T-cell (primary cell): ENCODE data around the gene FBXO47. TPM values are rescaled to one million over a fixed set of nuclear protein-coding genes. Genes with fewer than 3 reads are reported as not detected.

Experiments used
- ATAC-seq, 4 experiments: fragments of 200-7000 bp in 3 of 4; fragments of 150-1000 bp in 1 of 4; cut with Tn5 transposase; replicated peaks in 1 of 4; 1 replicate in 3 of 4; 2 replicates in 1 of 4; pipeline ENCODE4 v1.10.0; 2021; ENCODE audit warnings: moderate library complexity in 3 of 4, mild to moderate bottlenecking in 2 of 4, moderate number of reproducible peaks in 1 of 4
- CTCF ChIA-PET, 2 donors: fragments of 300-600 bp; sonication (Branson Sonifier 250); formaldehyde crosslinking; loops; one replicate each; lab custom pipeline; 2022; ENCODE audit warnings: antibody characterized with exemption in 2 of 2; lab: Charles Lee
- POLR2A ChIA-PET, 2 donors: fragments of 300-600 bp; sonication (Branson Sonifier 250); formaldehyde crosslinking; loops; one replicate each; lab custom pipeline; 2022; ENCODE audit warnings: antibody characterized with exemption in 2 of 2; lab: Charles Lee
- DNase-seq, 35 experiments: peaks; one replicate each; pipeline versions ENCODE4 v3.0.0 to v3.0.0-alpha.2; 2013 to 2023
- H3K27ac ChIP-seq: one replicate; pipeline ENCODE4 v1.5.1; 2013; ENCODE audit warnings: low read length
- H3K27me3 ChIP-seq, 2 experiments: replicated peaks in 1 of 2; 1 replicate in 1 of 2; 2 replicates in 1 of 2; pipeline versions ENCODE4 v1.6.1 to v1.7.0; 2013; ENCODE audit warnings: low read length in 1 of 2, mixed read lengths in 1 of 2; ENCODE audit not compliant: control insufficient read depth in 2 of 2, insufficient read depth in 2 of 2; ENCODE audit errors: extremely low read depth in 1 of 2
- H3K36me3 ChIP-seq, 2 donors: 1 replicate in 1 of 2; 2 replicates in 1 of 2; pipeline versions ENCODE4 v1.6.1 to v1.7.0; 2013; ENCODE audit warnings: low read length in 1 of 2; ENCODE audit not compliant: control insufficient read depth in 2 of 2, insufficient read depth in 1 of 2; ENCODE audit errors: extremely low read depth in 1 of 2
- H3K4me1 ChIP-seq, 2 experiments: 1 replicate in 1 of 2; 2 replicates in 1 of 2; pipeline versions ENCODE4 v1.6.1 to v1.7.0; 2013; ENCODE audit warnings: low read length in 2 of 2, mixed read lengths in 1 of 2; ENCODE audit not compliant: insufficient read depth in 2 of 2, control insufficient read depth in 1 of 2; ENCODE audit errors: extremely low read depth in 1 of 2
- H3K4me3 ChIP-seq, 2 donors: 1 replicate in 1 of 2; 2 replicates in 1 of 2; pipeline versions ENCODE4 v1.5.1 to v1.7.0; 2013; ENCODE audit warnings: mild to moderate bottlenecking in 2 of 2, low read length in 1 of 2, moderate library complexity in 1 of 2; ENCODE audit not compliant: control insufficient read depth in 1 of 2; ENCODE audit errors: extremely low read depth in 1 of 2
- H3K9me3 ChIP-seq: 2 replicates; pipeline ENCODE4 v1.7.0; 2013
- H3K27ac Mint-ChIP-seq, 2 donors: one replicate each; pipeline ENCODE4 v1.8.0; 2020 to 2021; ENCODE audit warnings: mild to moderate bottlenecking in 2 of 2, mixed read lengths in 2 of 2
- H3K27me3 Mint-ChIP-seq, 2 donors: one replicate each; pipeline ENCODE4 v1.8.0; 2021 to 2022; ENCODE audit warnings: mixed read lengths in 2 of 2
- H3K36me3 Mint-ChIP-seq: one replicate; pipeline ENCODE4 v1.8.0; 2021; ENCODE audit warnings: mixed read lengths
- H3K4me1 Mint-ChIP-seq, 3 donors: one replicate each; pipeline ENCODE4 v1.8.0; 2020 to 2022; ENCODE audit warnings: mixed read lengths in 3 of 3, mild to moderate bottlenecking in 1 of 3
- H3K4me3 Mint-ChIP-seq, 3 donors: one replicate each; pipeline ENCODE4 v1.8.0; 2020 to 2022; ENCODE audit warnings: mild to moderate bottlenecking in 3 of 3, mixed read lengths in 3 of 3, moderate library complexity in 3 of 3
- H3K9me3 Mint-ChIP-seq, 3 donors: one replicate each; pipeline ENCODE4 v1.8.0; 2020 to 2022; ENCODE audit warnings: mixed read lengths in 3 of 3
- WGBS: methylation state at CpG from one replicate; pipeline ENCODE4 v1.1.5; 2013; ENCODE audit warnings: missing lambda C conversion rate; ENCODE audit not compliant: insufficient coverage; 5-methylcytosine and 5-hydroxymethylcytosine counted together
- total RNA-seq, 35 experiments: library from RNA in 6 of 35; stranded (reverse) in 6 of 35; fragments of 120-200 nt in 1 of 35; gene quantifications; one replicate each; pipeline versions ENCODE4 v1.2.1 to v1.2.4 and lab custom pipeline; 2013 to 2026

The FBXO47 gene
- total RNA-seq, 5 donors from 2014 or later (not counting 1 experiment from before 2014, with no cell fraction given): not detected

GRCh38 chr17:39001703-39002637 is 34.8 kb upstream of the FBXO47 start:
- peak overlapping the region in 1 of 3 donors; percentile 73 for H3K4me3 Mint-ChIP-seq
- peaks cover 25 to 36% (median 29%) of the 10 kb centered on the region in 3 donors for H3K4me1 Mint-ChIP-seq
- Histone ChIP-seq H3K4me1 (peaks cover 9 to 28% of the 10 kb centered on the region in 2 experiments), H3K9me3 (no peaks in the 10 kb centered on the region), H3K27ac (no peak overlapping the region), H3K36me3 (no peaks in the 10 kb centered on the region), H3K27me3 (peaks cover 0 to 19% of the 10 kb centered on the region in 2 experiments), H3K4me3 (no peak overlapping the region)
- DNase-seq (no peak), ATAC-seq (no peak)
- POLR2A ChIA-PET: interaction anchor here in 1 of 2 donors (0.5 kb wide), 1 partner anchor 151 kb away, joined by 4 read pairs; no protein-coding TSS in a partner anchor
- H3K27ac Mint-ChIP-seq: no peak overlapping the region
- CTCF ChIA-PET: no interaction called here
- H3K9me3 Mint-ChIP-seq: peaks cover under 1 to 12% (median 2%) of the 10 kb centered on the region in 3 donors
- H3K36me3 Mint-ChIP-seq: peaks cover under 1% of the 10 kb centered on the region
- 66% methylated on average over 3 of the region's 9 CpGs for WGBS
- H3K27me3 Mint-ChIP-seq: peaks cover 0 to 10% of the 10 kb centered on the region in 2 donors

DNA sequence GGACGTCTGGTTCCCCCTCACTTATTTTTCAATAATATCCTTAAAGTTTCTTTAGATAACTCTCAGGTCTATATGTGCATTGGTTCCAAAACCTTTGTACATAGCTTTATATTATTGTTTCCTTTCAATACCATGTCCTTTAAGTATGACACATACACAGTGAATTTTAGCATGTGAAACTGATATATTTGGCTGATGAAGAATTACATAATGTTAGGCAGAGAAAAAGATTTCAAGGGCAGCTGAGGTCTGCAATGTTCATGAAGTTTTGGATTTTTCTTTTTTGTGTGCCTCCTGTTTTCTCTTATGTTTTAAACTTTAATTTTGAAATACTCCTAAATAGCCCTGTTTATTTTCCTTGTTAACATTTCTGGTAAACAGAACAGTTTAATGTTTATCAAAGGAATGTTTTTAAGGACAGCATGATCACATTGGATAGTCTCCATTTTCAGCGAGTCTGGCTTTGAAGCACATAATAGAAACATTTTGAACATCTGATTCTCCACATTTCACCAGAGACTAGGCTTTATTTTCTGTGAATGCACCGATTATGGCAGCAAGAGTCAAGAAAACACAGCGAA is 32.9 kb upstream of the FBXO47 start:
- peaks cover 2% of the 10 kb centered on the region for H3K36me3 Mint-ChIP-seq

GRCh38 chr17:38996660-38997337 is 29.6 kb upstream of the FBXO47 start:
- Histone ChIP-seq H3K27ac (no peak overlapping the region), H3K27me3 (peaks cover 0 to 3% of the 10 kb centered on the region in 2 experiments), H3K4me3 (no peak overlapping the region), H3K36me3 (no peaks in the 10 kb centered on the region), H3K9me3 (no peaks in the 10 kb centered on the region), H3K4me1 (peaks cover 0 to 4% of the 10 kb centered on the region in 2 experiments)
- ChIA-PET CTCF (interaction anchor here in 1 of 2 donors (0.6 kb wide), 1 partner anchor 17 kb away, joined by 3 read pairs; no protein-coding TSS in a partner anchor), POLR2A (interaction anchor here in 1 of 2 donors (0.7 kb wide), 1 partner anchor 63 kb away, joined by 7 read pairs; no protein-coding TSS in a partner anchor)
- peaks cover 7 to 21% (median 11%) of the 10 kb centered on the region in 3 donors for H3K9me3 Mint-ChIP-seq
- peaks cover 2% of the 10 kb centered on the region for H3K36me3 Mint-ChIP-seq
- H3K27ac Mint-ChIP-seq: no peak overlapping the region
- peaks cover 2 to 5% (median 2%) of the 10 kb centered on the region in 3 donors for H3K4me1 Mint-ChIP-seq
- H3K4me3 Mint-ChIP-seq: no peak overlapping the region
- no peak for DNase-seq
- no peaks in the 10 kb centered on the region for H3K27me3 Mint-ChIP-seq
- ATAC-seq: no peak
- WGBS: no CpG with 5 or more reads among the region's 5 CpGs

More for the DNA sequence above, 32.9 kb upstream of the FBXO47 start:
- no peak overlapping the region for H3K4me3 Mint-ChIP-seq
- POLR2A ChIA-PET: interaction anchor here in 1 of 2 donors (0.6 kb wide), 1 partner anchor 59 kb away, joined by 3 read pairs; no protein-coding TSS in a partner anchor
- Histone ChIP-seq H3K4me3 (no peak overlapping the region), H3K27me3 (peaks cover 0 to 19% of the 10 kb centered on the region in 2 experiments), H3K36me3 (no peaks in the 10 kb centered on the region), H3K27ac (no peak overlapping the region), H3K4me1 (peaks cover 9 to 28% of the 10 kb centered on the region in 2 experiments), H3K9me3 (no peaks in the 10 kb centered on the region)
- H3K27ac Mint-ChIP-seq: no peak overlapping the region
- ATAC-seq: no peak
- no peak for DNase-seq
- CTCF ChIA-PET: interaction anchor here in 1 of 2 donors (0.5 kb wide), 1 partner anchor 56 kb away, joined by 3 read pairs; no protein-coding TSS in a partner anchor
- 55% methylated on average over 3 of the region's 4 CpGs for WGBS
- peaks cover 25 to 36% (median 29%) of the 10 kb centered on the region in 3 donors for H3K4me1 Mint-ChIP-seq
- peaks cover 0 to 10% of the 10 kb centered on the region in 2 donors for H3K27me3 Mint-ChIP-seq
- H3K9me3 Mint-ChIP-seq: peaks cover 7 to 21% (median 11%) of the 10 kb centered on the region in 3 donors

GRCh38 chr17:38994026-38994425 is 26.8 kb upstream of the FBXO47 start:
- H3K4me1 ChIP-seq: no peaks in the 10 kb centered on the region
- no peaks in the 10 kb centered on the region for H3K36me3 ChIP-seq
- ChIA-PET POLR2A (no interaction called here), CTCF (interaction anchor here in 1 of 2 donors (0.7 to 1.7 kb wide), 2 partner anchors 11 to 14 kb away, joined by 3 to 5 read pairs; no protein-coding TSS in a partner anchor)
- peaks cover 0 to 3% of the 10 kb centered on the region in 2 experiments for H3K27me3 ChIP-seq
- no CpG with 5 or more reads among the region's 2 CpGs for WGBS
- peaks cover 2% of the 10 kb centered on the region for H3K36me3 Mint-ChIP-seq
- no peak for DNase-seq
- H3K4me3 ChIP-seq: no peak overlapping the region
- no peaks in the 10 kb centered on the region for H3K4me1 Mint-ChIP-seq
- H3K9me3 ChIP-seq: no peaks in the 10 kb centered on the region
- no peak overlapping the region for H3K27ac Mint-ChIP-seq
- H3K27ac ChIP-seq: no peak overlapping the region
- H3K4me3 Mint-ChIP-seq: no peak overlapping the region
- ATAC-seq: no peak
- H3K9me3 Mint-ChIP-seq: peaks cover 7 to 21% (median 11%) of the 10 kb centered on the region in 3 donors
- no peaks in the 10 kb centered on the region for H3K27me3 Mint-ChIP-seq

GRCh38 chr17:38984666-38985065 is 17.5 kb upstream of the FBXO47 start:
- no CpG with 5 or more reads among the region's 2 CpGs for WGBS
- DNase-seq: no peak
- no peak for ATAC-seq
- H3K9me3 ChIP-seq: no peaks in the 10 kb centered on the region
- ChIA-PET POLR2A (interaction anchor here (0.5 to 0.7 kb wide), 3 partner anchors 35 to 161 kb away, joined by 3 to 6 read pairs (median 3); no protein-coding TSS in a partner anchor), CTCF (interaction anchor here (0.6 to 4.4 kb wide), 9 partner anchors 9 to 254 kb away, joined by 3 to 134 read pairs (median 5); partner anchors contain the start of gene PLXDC1 (in 2 of the 2))
- Mint-ChIP-seq H3K27ac (no peak overlapping the region), H3K36me3 (no peaks in the 10 kb centered on the region), H3K27me3 (no peaks in the 10 kb centered on the region), H3K4me1 (peaks cover 3 to 7% (median 5%) of the 10 kb centered on the region in 3 donors), H3K4me3 (no peak overlapping the region), H3K9me3 (no peaks in the 10 kb centered on the region)
- no peaks in the 10 kb centered on the region for H3K4me1 ChIP-seq
- no peak overlapping the region for H3K27ac ChIP-seq
- no peak overlapping the region for H3K4me3 ChIP-seq
- no peaks in the 10 kb centered on the region for H3K36me3 ChIP-seq
- H3K27me3 ChIP-seq: no peaks in the 10 kb centered on the region
